ENCODE data around the gene SLC36A3.

The SLC36A3 gene

DNA sequence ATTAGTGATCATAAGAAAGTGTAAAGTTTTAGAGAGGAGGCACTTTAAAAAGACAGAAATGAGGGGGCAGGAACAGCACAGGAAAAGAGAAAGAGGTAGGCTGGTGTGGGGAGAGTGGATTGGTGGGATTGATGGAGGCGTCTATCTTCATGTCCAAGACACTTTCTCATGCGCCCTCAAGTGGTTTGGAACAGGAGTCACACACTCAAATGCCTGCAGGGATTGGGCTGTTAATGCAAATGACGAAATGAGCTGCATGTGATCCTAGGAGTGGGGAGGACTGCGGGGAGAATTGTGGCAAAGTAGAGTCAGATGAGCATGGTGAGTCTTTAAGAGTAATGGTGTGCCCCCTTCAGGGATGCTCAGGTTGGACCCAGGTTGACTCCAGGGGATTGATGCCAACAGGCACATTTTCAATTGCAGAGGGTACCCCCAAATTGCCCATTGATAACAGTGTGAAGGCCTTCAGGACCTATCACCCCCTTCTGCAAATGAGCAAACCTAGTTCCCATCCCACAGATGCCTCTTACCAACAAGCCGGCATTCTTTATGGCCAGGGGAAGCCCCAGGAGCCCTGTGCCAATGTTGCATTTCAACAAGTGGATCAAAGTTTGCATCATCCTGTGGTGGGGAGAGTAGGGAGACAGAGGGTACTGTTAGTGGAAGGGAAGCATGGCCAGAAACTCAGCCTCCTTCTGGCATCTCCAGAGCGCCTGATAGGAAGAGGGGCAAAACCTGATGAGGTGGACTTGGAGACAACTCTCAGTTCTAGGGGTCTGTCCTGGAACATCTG is 5.3 kb downstream of the SLC36A3 start:
- FAIRE-seq: no peak

DNA sequence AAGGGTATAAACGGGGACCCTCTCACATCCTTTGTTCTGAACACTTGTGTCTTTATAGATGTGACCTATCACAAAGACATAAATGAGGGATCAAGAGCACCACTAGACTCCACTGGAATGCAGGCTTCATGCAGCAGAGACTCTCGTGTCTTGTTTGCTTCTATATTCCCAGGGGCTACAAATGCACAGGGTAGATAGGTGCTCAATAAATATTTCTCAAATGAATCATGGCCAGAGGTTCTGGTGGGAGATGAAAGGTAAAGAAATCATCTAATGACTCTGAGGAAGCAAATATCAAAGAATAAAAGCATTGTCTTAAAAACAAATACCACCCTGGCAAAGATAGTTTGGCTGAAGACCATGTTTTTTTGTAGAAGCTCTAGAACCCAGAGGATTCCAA is 6.6 kb downstream of the SLC36A3 start:
- FAIRE-seq: no peak

DNA sequence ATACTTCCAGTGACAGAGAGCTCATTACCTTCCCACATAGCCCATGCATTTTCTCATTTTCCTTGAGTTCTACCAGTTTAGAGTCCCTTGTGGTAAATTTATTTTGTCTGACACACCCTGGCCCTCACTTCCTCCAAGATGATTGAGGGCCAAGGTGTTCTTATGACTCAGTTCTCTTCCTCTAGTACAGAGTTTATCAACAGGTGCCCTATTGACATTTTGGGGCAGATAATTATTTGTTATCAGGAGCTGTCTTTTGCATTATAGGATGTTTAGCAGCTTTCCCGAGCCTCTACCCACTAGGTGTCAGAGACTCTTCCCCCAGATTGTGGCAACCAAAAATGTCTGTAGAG is 7.1 kb downstream of the SLC36A3 start:
- no peak for FAIRE-seq

DNA sequence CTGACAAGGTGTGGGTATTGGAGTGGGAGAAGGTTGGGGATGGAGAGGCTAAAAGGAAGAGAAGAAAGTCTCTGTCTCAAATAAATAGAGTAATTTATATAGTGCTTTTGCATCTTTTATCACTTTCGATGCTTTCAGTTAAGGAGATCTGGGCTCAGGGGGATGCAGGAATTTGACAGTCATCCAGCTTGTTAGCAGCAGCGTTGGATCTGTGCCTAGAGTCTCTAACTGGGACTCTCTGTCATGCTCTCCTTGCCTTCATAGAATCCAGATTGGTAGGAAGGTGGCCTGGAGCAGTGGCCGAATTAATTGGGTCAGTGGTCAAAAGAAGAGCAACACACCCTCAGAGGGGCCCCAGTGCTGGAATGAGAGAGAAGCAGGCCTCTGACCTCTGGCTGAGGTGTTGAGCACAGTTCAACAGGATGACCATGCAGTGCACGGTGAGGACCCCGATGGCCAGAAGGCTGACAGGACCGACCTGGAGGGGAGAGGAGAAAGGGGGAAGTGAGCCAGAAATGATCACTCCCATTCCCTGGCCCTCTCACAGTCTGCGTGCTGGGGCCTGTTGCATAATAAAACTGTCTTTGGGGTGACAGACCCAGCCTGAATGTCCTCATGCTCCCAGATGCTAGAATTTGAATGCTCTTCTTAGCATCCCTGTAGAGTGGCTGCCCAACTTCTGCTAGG is 7.6 kb downstream of the SLC36A3 start:
- no peak for FAIRE-seq

DNA sequence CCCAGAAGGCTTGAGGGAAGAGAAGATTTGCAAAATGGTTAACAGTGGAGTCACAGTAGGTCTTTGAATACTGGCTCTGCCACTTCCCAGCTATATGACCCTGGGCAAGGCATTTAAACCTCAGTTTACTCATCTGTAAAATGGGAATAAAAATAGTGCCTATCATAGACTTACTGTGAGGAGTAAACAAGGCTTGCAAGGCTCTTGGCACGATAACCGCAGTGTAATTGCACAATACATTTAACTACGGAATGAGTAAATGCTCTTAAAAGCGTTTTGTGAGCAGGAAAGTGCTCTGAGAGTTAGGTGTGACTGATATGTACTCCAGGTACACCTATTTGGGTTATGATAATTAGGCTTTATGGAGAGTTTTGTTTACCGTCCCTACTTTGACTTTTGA is 8.4 kb downstream of the SLC36A3 start:
- FAIRE-seq: no peak

DNA sequence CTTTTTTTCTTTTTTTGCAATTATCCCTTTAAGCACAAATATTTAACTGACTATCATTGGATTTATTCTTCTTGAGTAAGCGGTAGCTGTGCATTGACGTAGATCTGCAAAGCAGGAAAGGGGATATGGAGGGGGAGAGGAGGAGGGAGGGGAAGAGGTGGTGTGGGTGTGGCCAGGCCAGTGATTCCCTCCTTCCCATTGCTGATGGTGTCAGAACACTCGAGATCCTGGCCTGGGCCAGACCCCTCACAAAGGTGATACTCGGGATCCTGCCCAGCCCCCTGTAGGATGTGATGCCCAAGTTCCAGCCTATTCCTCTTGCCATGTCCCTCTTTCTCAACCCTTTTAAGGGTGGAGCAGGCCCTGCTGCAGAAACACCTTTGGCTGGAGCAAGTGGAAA is 9.9 kb downstream of the SLC36A3 start:
- FAIRE-seq: no peak

DNA sequence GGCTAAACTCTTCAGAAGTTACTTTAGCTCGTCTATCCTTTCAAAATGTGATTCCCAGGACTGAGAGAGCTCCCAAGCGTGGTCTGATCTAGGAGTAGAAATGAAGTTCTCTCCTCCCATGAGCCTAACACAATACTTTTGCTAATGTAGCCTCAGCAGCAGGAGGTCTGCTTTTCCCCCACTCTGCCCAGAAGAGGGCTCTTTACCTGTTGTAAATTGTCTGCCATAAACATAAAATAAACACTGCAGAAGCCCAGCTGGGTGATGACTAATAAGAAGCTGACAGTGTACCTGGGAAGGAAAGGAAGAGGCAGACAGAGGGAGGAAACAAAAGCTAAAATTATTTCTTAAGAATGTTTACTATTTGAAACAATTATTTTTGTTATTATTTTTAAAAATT is 15.4 kb downstream of the SLC36A3 start:
- FAIRE-seq: no peak

DNA sequence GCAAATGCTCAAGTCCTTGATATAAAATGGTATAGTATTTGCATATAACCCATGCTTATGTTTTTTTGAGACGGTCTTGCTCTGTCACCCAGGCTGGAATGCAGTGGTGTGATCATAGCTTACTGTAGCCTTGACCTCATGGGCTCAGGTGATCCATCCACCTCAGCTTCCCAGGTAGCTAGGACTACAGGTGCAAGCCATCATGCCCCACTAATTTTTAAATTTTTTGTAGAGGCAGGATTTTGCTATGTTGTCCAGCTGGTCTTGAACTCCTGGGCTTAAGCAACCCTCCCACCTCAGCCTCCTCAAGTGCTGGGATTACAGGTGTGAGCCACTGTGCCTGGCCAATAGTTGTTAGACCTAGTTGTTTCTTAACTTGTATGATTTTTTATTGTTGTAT is 17.3 kb downstream of the SLC36A3 start:
- no peak for FAIRE-seq

DNA sequence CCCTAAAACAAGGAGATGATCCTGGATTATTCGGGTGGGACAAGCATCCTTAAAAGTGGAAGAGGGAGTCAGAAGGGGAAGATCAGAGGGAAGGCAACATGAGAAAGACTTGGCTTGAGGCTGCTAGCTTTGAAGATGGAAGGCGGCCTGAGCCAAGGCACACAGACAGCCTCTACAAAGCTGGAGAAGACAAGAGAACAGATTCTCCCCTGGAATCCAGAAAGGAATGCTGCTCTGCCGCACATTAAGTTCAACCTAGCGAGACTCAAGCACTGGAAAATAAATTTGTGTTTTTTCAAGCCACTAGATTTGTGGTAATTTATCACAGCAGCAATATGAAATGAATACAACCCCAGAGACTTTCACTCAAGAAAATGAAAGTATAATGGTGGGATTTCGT is 17.9 kb downstream of the SLC36A3 start:
- no peak for FAIRE-seq

DNA sequence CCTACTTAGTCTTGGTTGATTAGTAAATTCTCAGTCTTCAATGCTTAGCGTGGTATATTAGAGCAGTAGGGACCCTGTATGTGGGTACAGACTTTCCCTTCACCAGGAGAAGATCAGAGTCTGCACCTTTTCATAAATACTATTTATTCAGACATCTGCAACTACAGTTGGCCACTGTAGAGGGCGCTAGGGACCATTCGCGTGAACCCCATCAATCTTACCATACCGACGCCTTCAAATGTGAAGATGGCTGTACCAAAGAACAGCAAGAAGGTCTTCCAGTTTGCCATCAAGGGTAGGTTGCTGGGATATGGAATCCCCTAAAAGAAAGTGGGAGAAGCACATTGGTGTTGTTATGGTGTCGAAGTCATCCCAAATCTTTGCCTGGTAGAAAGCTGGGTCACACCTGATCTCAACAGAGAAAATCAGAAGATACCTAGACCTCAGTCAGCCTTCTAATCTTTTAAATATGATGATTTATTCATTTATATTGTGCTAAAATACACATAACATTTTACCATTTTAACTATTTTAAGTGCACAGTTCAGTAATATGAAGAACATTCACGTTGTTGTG is 19.1 kb downstream of the SLC36A3 start:
- FAIRE-seq: no peak

DNA sequence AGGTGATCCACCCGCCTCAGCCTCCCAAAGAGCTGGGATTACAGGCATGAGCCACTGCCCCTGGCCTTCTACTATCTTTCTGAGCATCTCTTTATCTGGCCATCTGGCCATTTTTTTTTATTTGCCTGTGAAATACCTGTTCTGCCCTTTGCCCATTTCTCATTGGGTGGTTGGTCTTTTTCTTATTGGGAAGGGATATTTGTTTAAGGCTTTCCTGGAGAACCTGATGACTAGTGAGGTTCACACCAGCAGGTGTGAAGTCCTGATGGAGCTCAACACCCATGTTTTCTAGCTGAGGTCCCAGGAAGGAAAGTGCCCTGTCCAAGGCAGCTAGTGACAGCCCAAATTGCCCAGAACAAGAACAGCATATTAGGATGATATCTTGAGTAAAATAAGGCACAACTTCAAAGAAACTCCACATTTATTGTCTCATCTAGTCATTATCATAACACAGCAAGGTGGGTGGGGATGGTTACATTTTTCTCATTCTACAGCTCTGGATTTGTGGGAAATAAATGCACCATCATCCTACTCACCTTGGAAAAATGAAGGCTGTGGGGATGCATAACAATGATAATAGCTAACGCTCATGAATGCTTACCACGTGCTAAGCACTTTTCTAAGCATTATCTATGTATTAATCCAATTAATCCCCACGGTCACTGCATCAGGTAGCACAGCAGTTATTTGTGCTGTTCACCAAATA is 20.3 kb downstream of the SLC36A3 start:
- no peak for FAIRE-seq

DNA sequence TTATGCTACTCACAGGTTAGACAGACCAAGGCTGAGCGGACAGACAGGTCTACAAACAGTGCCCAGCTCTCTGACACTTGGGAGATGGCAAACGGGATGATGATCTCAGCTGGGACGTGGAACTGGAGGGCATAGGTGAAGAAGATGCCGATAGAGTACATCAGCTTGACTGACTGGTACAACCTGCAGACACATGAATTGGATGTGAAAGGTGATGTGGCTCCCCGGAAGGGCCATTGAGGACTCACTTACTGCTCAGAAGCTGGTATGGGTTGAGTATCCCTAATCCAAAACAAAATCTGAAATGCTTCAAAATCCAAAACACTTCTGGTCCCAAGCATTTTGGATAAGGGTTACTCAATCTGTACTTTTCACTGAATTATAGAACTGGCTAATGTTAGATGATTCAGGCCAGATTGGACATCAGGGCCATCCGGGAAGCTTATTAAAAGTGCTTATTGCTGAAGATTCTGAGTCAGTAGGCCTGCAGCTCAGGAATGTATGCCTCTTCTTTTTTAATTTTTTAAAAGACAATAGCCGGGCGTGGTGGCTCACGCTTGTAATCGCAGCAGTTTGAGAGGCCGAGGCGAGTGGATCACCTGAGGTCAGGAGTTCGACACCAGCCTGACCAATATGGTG is 22.4 kb downstream of the SLC36A3 start:
- no peak for FAIRE-seq

DNA sequence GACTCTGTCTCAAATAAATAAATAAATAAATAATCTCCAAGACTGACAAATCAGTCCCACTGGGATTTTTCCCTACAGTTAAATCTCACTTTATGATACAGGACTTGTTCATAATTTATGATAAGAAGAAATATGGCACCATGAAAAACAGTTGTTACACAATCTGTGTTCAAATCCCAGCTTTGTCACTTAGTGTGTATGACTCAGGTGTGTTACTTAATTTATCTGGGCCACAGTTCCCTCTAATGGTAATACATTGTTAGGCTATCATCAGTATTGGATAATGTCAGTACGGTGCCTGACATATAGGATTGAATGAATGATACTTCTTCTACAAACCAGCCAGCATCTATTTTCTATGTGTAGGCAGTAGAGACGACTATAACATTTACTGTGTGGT is 23.1 kb downstream of the SLC36A3 start:
- FAIRE-seq: no peak

DNA sequence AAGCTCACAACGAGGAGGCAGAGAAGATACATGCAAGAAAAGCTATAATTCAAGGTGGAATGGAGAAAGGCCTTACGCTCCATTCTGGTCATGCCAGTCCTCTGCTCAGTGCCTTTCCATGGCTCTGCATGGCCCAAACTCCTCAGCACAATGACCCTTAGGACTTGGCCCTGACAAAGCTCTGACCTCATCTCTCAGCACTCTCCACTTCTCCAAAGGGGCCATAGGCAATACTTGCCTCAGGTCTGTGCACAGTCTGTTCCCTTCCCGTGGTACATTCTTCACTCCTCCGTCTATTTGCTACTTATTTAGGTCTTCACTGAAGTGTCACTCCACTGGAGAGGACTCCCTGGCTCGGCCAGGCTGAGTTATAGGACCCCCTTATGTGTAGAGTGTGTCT is 24.7 kb downstream of the SLC36A3 start:
- no peak for FAIRE-seq

DNA sequence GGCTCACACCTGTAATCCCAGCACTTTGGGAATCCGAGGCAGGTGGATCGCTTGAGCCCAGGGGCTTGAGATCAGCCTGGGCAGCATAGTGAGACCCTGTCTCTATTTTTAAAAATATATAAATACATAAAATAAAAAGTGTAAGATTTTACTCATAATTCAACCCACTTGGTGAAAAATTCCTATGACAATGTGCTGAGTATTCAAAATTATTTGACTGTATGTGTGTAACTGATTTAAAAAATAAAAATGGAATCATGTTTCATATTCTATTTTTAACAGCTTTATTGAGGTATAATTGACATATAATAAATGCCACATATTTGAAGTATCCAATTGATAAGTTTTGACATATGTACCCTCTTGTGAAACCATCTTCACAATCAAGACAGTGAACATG is 27.8 kb downstream of the SLC36A3 start:
- no peak for FAIRE-seq

DNA sequence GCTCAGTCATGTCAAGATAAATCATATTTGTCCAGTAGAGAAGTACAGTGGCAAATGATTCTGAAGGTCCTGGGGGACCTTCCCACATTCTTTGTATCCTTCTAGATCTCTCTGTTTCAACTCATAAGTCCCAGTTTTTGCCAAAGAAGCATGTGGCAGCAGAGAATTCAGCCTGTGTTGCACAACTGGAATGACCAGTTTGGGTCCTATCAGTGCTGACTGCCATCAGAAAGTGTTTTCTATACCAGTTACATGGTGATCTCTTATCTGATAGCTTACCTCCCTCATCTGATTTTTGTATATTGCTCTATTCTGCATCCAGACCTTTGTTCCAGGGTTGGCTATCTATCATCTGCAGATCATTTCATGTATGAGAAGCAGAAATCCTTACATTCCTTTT is 28.9 kb downstream of the SLC36A3 start:
- no peak for FAIRE-seq

DNA sequence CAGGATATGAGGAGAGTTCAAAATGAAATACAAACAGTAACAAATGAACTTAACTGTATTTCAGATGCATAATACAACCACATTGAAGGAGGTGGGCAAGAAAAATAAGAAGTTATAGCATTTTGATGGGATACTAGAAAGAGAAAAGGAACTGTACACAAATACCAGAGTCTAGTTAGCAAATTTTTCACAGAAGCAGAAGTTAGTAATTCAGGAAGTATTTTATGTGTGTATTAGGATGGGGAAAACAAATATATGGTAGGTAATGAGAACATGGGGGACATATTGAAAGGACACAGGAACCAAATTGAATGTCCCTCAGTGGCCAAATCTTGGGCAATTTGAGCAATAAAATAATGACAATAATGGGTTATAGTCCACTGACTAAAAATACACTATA is 32.2 kb downstream of the SLC36A3 start:
- no peak for FAIRE-seq

DNA sequence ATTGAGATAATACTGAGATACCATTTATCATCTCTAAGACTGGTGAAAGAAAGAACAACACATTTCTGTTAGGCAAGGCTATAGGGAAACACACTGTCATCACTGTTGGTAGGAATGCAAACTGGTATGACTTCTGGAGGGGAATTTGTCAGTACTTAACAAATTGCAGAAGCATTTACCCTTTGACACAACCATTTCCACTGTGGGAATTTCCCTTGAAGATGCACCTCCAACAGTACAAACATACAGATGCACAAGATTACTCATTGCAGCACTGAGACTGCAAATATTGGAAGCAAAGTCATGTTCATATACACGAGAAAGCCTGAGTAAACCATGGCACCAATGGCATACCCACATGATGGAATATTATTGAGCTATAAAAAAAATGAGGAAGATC is 33.0 kb downstream of the SLC36A3 start:
- FAIRE-seq: no peak

DNA sequence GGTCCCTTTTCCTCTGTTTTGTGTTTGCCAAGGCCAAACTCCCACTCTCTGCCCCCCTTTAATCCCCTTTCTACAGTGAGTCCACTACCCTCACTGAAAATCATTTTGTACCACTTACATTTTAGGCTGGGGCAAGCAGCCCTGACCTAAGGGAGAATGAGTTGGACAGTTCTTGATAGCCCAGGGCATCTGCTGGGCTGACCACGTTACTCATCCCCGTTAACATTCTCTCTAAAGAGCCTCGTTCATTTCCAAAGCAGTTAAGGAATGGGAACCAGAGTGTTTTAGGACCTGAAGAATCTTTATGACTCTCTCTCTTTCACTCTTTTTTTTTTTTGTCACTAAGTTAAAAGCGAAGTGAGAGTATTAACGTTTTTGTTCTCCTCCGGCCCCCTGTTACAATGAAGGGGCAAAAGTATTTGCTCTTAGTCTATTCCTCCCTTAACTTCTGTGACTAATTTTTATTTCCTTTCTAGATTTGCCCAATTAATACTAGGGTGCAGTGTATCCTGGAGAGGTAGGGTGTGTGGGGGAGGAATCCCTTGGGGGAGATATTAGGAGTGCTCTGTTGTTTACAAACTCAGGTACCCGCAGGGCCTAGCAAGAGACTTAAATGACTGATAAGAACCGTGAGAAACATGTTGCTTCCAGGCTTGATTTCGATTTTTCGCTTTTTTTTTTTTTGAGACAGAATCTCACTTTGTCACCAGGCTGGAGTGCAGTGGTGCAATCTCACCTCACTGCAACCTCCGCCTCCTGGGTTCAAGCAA is 35.9 kb downstream of the SLC36A3 start:
- FAIRE-seq: no peak

DNA sequence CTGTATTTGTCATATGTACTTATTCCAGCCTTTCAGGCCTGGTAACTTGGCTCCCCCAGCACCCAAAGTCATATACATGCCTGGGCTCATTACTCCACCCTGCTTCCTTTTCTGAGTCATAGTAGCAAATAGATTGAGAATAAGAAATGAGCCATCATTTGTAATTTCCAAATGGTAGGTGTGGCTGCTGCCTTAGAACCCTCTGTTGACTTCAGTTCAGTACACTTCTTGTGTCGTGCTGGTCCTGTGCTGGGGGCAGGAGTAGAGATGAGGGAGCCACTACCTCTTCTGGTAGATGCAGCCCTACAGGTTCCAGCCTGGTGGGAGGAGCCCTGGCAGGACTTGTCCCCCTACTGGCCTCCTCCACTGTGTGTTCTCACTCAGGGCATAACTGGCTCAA is 39.5 kb downstream of the SLC36A3 start:
- FAIRE-seq: no peak

DNA sequence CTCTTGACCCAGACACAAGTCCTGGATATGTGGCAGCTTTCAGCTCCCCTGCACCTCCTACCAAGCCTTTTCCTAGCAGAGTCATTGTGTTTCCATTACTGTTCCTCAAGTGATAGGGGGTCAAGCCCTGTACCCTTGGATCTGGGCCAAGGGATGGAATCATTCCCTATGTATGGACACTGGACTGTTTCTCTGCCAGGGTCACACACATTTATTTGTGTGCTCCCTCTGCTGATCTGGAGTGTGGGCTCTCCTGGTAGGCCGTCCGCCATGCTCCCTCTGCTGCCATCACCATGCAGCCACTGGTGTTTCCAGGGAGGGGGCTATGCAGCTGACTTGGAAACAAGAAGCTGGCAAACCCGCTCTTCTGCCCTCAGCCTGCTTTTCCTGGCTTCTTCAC is 41.0 kb downstream of the SLC36A3 start:
- FAIRE-seq: no peak

DNA sequence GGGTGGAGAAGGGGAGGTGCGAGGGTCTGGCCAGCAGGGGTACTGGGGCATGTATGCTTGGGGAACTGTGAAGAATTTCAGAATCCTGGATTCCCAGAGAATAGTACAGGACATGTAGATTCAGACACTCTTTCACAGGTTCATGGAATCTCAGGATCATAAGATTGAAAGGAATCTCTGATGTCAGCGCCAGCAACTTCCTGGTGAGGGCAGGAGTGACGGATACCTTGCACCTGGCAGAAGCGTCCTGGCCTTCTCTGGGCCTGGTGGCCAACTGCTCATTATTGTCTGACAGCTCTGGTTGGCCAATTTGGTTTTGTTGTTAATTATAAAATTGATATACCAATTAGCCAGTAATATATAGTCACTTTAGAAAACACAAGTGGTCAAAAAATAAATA is 43.6 kb downstream of the SLC36A3 start:
- no peak for FAIRE-seq

DNA sequence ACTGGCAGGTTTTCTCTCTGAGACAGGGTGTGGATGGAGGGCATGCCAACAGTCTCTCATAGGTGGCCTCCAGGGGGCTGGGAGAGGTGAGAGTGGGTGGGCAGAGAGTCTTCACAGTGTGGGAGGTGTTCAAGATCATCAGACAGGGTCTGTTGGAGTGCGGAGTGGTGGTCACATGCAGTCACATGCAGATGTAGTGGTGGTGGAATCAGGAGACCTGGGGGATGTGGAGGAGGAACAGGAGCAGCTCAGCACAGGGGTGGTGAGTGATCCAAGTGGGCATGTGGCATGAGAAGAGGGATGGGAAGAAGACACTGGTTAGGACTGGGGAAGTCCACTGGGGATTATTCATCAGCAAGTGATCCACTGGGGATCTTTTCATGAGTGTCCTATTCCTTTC is 44.8 kb downstream of the SLC36A3 start:
- no peak for FAIRE-seq
